AG04449 (cell line): ENCODE data around the gene KSR2.

Experiments
- CTCF ChIA-PET: fragments of 350-600 bp; formaldehyde crosslinking; extraction: SDS; loops from one replicate; lab custom pipeline; 2021; ENCODE audit warnings: antibody characterized with exemption; lab: Yijun Ruan, JAX
- POLR2A ChIA-PET: fragments of 400-600, 350-600 bp; formaldehyde crosslinking; extraction: SDS; loops from one replicate; lab custom pipeline; 2020; ENCODE audit warnings: antibody characterized with exemption, inconsistent platforms; lab: Yijun Ruan, JAX
- DNase-seq: peaks from one replicate; pipeline ENCODE4 v3.0.0-alpha.2; 2010; ENCODE audit warnings: low read depth, low spot score
- H3K4me3 ChIP-seq: 2 replicates; pipeline ENCODE4 v1.5.1; 2011; ENCODE audit warnings: low read depth, mild to moderate bottlenecking, control low read depth, low read length
- CTCF ChIP-seq: IDR thresholded peaks from one replicate; pipeline ENCODE4 v1.5.1; 2011; ENCODE audit warnings: mild to moderate bottlenecking, moderate library complexity, low read length, control low read depth, inconsistent platforms; ENCODE audit not compliant: insufficient read depth; ENCODE audit errors: missing control alignments

The KSR2 gene

GRCh38 chr12:117599849-117600248 is 368.9 kb downstream of the KSR2 start:
- no peak overlapping the region for H3K4me3 ChIP-seq
- TF ChIP-seq CTCF: no peak
- DNase-seq: no peak
- ChIA-PET CTCF (interaction anchor here (1.6 to 4.2 kb wide), 2 partner anchors 12 to 237 kb away, joined by 4 to 35 read pairs; no protein-coding TSS in a partner anchor), POLR2A (no interaction called here)

- POLR2A ChIA-PET: no interaction called here
- TF ChIP-seq CTCF: no peak
- CTCF ChIA-PET: interaction anchor here (3.9 kb wide), 1 partner anchor 10 kb away, joined by 29 read pairs; no protein-coding TSS in a partner anchor
- H3K4me3 ChIP-seq: no peak overlapping the region
- DNase-seq: no peak
Measured at GRCh38 chr12:117596968-117597367, 371.8 kb downstream of the KSR2 start.

GRCh38 chr12:117595751-117596150 is 373.0 kb downstream of the KSR2 start:
- CTCF ChIA-PET: interaction anchor here (2.7 to 3.9 kb wide), 2 partner anchors 9 to 242 kb away, joined by 21 to 29 read pairs; no protein-coding TSS in a partner anchor
- no peak for DNase-seq
- H3K4me3 ChIP-seq: no peak overlapping the region
- POLR2A ChIA-PET: no interaction called here
- TF ChIP-seq CTCF: no peak

GRCh38 chr12:117594481-117594880 is 374.3 kb downstream of the KSR2 start:
- CTCF ChIA-PET: interaction anchor here (1.5 to 3.9 kb wide), 5 partner anchors 7 to 262 kb away, joined by 4 to 29 read pairs (median 9); no protein-coding TSS in a partner anchor
- no peak overlapping the region for H3K4me3 ChIP-seq
- no peak for TF ChIP-seq CTCF
- POLR2A ChIA-PET: no interaction called here
- DNase-seq: no peak

- no peak for DNase-seq
- ChIA-PET CTCF (interaction anchor here (1.4 to 2.7 kb wide), 5 partner anchors 78 to 263 kb away, joined by 4 to 21 read pairs (median 4); no protein-coding TSS in a partner anchor), POLR2A (no interaction called here)
- no peak for TF ChIP-seq CTCF
- no peak overlapping the region for H3K4me3 ChIP-seq
Measured at GRCh38 chr12:117593815-117594400, 374.9 kb downstream of the KSR2 start.

- no peak overlapping the region for H3K4me3 ChIP-seq
- TF ChIP-seq CTCF: no peak
- POLR2A ChIA-PET: no interaction called here
- CTCF ChIA-PET: interaction anchor here (1.4 to 6.9 kb wide), 6 partner anchors 79 to 264 kb away, joined by 4 to 107 read pairs (median 6); no protein-coding TSS in a partner anchor
- no peak for DNase-seq
Measured at GRCh38 chr12:117592588-117593305, 376.0 kb downstream of the KSR2 start.
